ENCODE data around the gene SLC6A20.
"Not testable (repeated sequence)": the region's sequence is repeated elsewhere in the genome, so short reads cannot be mapped to it uniquely, and the experiment has no call there.

Gene SLC6A20

DNA sequence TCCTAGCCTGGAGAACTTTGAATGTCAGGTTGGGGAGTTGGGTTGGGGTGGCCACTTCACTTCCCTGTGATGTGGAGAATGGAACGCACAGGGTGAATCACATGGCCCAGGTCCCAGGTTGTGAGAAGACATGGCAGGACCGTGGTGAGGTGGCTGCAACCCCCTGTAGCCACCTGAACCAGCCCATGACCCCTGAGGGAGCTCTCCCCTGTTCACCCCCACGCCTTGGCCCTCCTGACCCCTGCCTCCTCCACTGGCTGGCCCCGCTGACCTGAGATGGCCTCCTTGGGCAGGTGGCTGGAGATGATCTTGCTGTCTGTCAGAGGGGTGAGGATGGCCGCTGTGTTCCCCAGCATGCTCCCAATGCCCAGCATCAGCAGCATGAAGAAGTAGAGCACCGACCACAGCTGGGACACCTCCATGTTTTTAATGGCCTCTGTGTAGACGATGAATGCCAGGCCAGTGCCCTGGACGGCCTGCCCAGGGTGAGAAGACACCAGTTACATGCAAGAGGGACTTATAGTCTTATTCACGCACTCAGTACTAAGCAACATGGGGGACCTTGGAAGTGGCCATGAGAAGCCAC, 31.0 kb downstream of the SLC6A20 start:
- Histone ChIP-seq H3K4me3 (no peak overlapping the region), H3K9ac (ENCODE audit: insufficient read length) (no peak overlapping the region), H3K27ac (no peak overlapping the region), H3K36me3 (ENCODE audit: insufficient read depth, low read length) (no peaks in the 10 kb centered on the region), H3K9me3 (ENCODE audit: low read depth, low read length) (no peaks in the 10 kb centered on the region)
- TF ChIP-seq EZH2 (IDR thresholded peaks at IDR 0.05) = no peak
- no peak for TF ChIP-seq FOXP2 (optimal IDR thresholded peaks at IDR 0.05; ENCODE audit: control extremely low read depth, extremely low read length, insufficient read depth)
- TF ChIP-seq POLR2AphosphoS5 (IDR thresholded peaks at IDR 0.05; ENCODE audit: borderline replicate concordance, low read depth, low read length) = no peak
- no peak for DNase-seq (ENCODE audit: low read depth, low spot score)

DNA sequence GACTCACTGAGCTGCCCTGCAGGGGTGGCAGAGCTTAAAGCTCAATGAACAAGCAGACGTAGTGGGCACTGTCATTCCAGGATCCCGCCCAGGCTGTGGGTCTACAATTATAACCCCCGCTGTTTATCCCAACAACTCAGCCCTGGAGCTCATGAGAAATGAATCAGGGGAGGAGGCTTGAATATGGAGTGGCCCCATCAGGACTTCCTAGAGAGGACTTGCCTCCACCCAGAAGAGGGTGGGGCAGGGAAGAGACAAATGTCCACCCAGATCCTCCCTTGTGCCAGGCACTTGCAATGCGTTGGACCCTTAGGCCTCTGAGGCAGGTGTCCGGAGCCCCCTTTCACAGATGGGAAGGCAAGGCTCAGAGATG, 33.0 kb downstream of the SLC6A20 start:
- DNase-seq (ENCODE audit: low read depth, low spot score) = no peak
- TF ChIP-seq POLR2AphosphoS5 (IDR thresholded peaks at IDR 0.05; ENCODE audit: borderline replicate concordance, low read depth, low read length) (no peak), EZH2 (IDR thresholded peaks at IDR 0.05) (no peak), FOXP2 (optimal IDR thresholded peaks at IDR 0.05; ENCODE audit: control extremely low read depth, extremely low read length, insufficient read depth) (no peak)
- no peak overlapping the region for H3K4me3 ChIP-seq
- H3K27ac ChIP-seq = no peak overlapping the region
- H3K9ac ChIP-seq (ENCODE audit: insufficient read length) = no peak overlapping the region
- H3K36me3 ChIP-seq (ENCODE audit: insufficient read depth, low read length) = no peaks in the 10 kb centered on the region
- no peaks in the 10 kb centered on the region for H3K9me3 ChIP-seq (ENCODE audit: low read depth, low read length)

DNA sequence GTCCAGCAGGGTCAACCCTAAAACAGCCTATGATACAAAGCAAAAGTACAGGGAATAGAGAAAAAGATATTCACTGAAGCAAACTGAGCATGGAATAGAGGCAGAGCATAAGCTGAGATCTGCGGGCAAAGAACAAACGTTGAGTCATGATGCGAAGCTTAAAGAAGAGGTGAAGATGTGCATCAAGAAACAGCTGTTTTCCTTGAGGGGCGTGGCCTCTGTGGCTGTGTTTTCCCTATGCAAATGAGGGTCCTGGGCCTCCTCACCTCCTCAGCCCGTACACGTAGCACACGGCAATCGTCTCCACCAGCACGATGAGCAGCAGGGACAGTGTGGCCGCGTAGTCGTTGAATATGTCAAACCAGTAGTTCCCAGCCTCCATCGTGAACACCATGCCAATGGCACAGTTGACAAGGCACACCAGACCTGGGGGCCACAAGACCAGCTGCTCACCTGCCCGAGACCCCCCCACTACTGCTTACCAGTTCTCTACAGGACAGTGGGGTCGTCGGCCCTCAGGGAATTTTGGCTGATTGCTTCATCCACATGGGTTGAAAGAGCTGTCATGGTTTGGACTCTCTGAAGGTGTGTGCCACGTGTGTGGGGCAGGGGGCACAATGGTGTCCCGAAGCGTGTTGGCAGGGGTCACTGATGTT, 33.6 kb downstream of the SLC6A20 start:
- no peak overlapping the region for H3K9ac ChIP-seq (ENCODE audit: insufficient read length)
- no peaks in the 10 kb centered on the region for H3K9me3 ChIP-seq (ENCODE audit: low read depth, low read length)
- TF ChIP-seq POLR2AphosphoS5 (IDR thresholded peaks at IDR 0.05; ENCODE audit: borderline replicate concordance, low read depth, low read length) (no peak), FOXP2 (optimal IDR thresholded peaks at IDR 0.05; ENCODE audit: control extremely low read depth, extremely low read length, insufficient read depth) (no peak), EZH2 (IDR thresholded peaks at IDR 0.05) (no peak)
- no peak overlapping the region for H3K4me3 ChIP-seq
- H3K36me3 ChIP-seq (ENCODE audit: insufficient read depth, low read length) = no peaks in the 10 kb centered on the region
- H3K27ac ChIP-seq = no peak overlapping the region
- no peak for DNase-seq (ENCODE audit: low read depth, low spot score)

DNA sequence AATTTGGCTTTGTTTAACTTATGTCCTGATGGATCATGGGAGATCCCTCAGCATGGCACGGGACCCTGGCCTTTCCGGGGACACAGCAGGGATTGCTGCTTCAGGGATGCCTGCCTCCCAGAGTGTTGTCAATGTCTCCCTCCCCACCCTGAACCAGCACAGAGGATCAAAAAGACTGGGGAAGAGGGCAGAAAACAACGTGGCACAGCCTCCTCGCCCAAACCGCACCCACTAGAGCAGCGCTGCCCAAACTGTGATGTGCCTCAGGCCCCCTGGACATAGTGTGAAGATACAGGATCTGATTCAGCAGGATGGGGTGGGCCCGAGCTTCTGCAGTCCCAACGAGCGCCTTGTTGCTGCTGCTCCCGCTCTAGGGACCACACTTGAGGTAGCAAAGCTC, 34.5 kb downstream of the SLC6A20 start:
- Histone ChIP-seq H3K4me3 (no peak overlapping the region), H3K9me3 (ENCODE audit: low read depth, low read length) (no peaks in the 10 kb centered on the region), H3K9ac (ENCODE audit: insufficient read length) (no peak overlapping the region), H3K27ac (no peak overlapping the region), H3K36me3 (ENCODE audit: insufficient read depth, low read length) (no peaks in the 10 kb centered on the region)
- no peak for DNase-seq (ENCODE audit: low read depth, low spot score)
- TF ChIP-seq FOXP2 (optimal IDR thresholded peaks at IDR 0.05; ENCODE audit: control extremely low read depth, extremely low read length, insufficient read depth) (no peak), POLR2AphosphoS5 (IDR thresholded peaks at IDR 0.05; ENCODE audit: borderline replicate concordance, low read depth, low read length) (no peak), EZH2 (IDR thresholded peaks at IDR 0.05) (no peak)

DNA sequence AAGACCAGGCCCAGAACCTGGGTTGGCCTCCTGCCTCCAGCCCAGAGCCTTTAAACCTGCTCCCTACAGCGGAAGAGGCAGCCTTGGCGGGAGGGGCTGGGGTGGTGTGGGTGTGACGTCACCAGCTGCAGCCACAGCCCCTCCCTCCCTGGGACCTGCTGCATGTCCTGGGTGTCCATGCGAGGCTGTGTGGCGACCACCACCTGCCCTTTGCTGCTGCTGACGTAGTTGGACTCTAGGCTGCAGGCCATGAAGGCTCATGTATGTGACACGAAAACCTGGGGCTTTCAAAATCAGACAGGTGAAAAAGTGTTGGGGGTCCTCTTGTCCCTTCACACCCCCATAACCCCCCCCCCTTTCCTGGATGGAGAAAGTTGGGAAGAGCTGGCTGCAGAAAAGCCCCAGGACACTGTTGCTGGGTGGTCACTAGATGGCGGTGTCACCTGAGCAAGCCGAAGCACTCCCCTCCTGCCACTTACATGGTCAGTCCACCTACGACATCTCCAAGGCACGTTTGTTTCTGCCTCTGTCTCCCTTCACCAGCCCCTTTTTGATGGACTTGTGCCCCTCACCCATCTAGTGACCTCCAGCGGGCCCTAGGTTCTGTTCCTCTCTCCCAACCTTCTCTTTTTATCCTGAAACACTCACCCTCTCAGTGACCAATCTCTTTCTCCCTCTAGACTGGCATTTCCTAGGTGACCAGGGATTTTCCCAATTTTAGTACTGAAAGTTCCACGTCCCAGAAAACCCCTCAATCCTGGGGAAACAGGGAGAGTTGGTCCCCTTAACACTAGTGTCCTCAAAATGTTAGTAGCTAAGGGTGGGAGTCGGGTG, 35.2 kb downstream of the SLC6A20 start:
- Histone ChIP-seq H3K27ac (no peak overlapping the region), H3K9ac (ENCODE audit: insufficient read length) (no peak overlapping the region), H3K9me3 (ENCODE audit: low read depth, low read length) (no peaks in the 10 kb centered on the region), H3K36me3 (ENCODE audit: insufficient read depth, low read length) (no peaks in the 10 kb centered on the region), H3K4me3 (no peak overlapping the region)
- TF ChIP-seq POLR2AphosphoS5 (IDR thresholded peaks at IDR 0.05; ENCODE audit: borderline replicate concordance, low read depth, low read length) = no peak
- no peak for DNase-seq (ENCODE audit: low read depth, low spot score)

DNA sequence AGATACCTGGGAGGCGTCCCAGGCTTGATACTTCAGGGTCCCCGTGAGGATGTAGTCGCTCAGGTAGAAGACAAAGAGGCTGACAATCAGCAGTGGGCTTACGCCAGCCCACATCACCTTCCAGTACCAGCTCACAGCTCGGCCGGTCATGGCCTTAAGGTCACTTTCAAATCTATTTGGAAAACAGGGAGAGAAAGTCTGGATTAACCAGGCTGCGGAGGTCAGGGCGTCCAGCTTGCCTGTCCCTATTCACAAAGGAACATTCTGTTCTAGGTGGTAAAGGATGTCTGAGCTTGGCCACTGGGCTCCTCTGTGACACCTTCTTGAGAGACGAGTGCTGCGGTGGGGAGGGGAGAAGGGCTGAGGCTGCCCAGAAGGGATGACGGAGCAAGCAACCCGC, 36.5 kb downstream of the SLC6A20 start:
- Histone ChIP-seq H3K4me3 (no peak overlapping the region), H3K9me3 (ENCODE audit: low read depth, low read length) (no peaks in the 10 kb centered on the region), H3K27ac (no peak overlapping the region), H3K9ac (ENCODE audit: insufficient read length) (no peak overlapping the region), H3K36me3 (ENCODE audit: insufficient read depth, low read length) (no peaks in the 10 kb centered on the region)
- DNase-seq (ENCODE audit: low read depth, low spot score) = no peak
- TF ChIP-seq FOXP2 (optimal IDR thresholded peaks at IDR 0.05; ENCODE audit: control extremely low read depth, extremely low read length, insufficient read depth) (no peak), POLR2AphosphoS5 (IDR thresholded peaks at IDR 0.05; ENCODE audit: borderline replicate concordance, low read depth, low read length) (no peak)

DNA sequence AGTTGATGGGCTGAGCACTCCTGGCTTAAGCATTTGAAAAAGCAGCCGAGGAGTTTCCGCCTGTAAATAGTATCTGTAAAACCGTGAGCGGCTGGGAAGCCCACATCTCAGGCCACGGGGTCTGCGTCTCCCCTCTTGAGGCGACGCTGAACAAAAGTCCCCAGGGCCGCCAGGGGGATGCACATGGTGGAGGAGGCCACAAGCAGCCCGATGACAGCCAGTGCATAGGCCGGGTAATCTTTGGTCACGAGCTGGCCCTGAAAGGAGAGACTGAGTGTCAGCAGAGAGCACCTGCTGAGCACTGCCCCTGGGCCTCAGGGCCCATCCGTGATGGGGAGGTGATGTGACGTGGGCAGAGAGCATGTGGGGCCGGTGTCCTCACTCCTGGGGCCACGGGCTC, 37.5 kb downstream of the SLC6A20 start:
- H3K27ac ChIP-seq = no peak overlapping the region
- TF ChIP-seq FOXP2 (optimal IDR thresholded peaks at IDR 0.05; ENCODE audit: control extremely low read depth, extremely low read length, insufficient read depth) = no peak
- no peak for TF ChIP-seq EZH2 (IDR thresholded peaks at IDR 0.05)
- no peak for TF ChIP-seq POLR2AphosphoS5 (IDR thresholded peaks at IDR 0.05; ENCODE audit: borderline replicate concordance, low read depth, low read length)
- H3K9ac ChIP-seq (ENCODE audit: insufficient read length) = no peak overlapping the region
- no peak overlapping the region for H3K4me3 ChIP-seq
- DNase-seq (ENCODE audit: low read depth, low spot score) = no peak
- H3K36me3 ChIP-seq (ENCODE audit: insufficient read depth, low read length) = no peaks in the 10 kb centered on the region
- no peaks in the 10 kb centered on the region for H3K9me3 ChIP-seq (ENCODE audit: low read depth, low read length)

DNA sequence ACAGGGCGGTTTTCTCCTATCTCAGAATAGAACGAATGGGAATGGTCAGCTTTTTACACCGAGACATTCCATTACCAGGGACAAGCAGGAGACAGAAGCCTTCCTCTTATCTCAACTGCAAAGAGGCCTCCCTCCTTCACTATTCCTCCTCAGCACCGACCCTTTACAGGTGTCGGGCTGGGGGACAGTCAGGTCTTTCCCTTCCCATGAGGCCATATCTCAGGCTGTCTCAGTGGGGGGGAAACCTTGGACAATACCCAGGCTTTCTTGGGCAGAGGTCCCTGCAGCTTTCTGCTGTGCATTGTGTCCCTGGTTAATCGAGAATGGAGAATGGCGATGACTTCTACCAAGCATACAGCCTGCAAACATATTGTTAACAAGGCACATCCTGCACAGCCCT, 39.2 kb downstream of the SLC6A20 start:
- DNase-seq (ENCODE audit: low read depth, low spot score); H3K4me3 ChIP-seq; H3K36me3 ChIP-seq (ENCODE audit: insufficient read depth, low read length); H3K27ac ChIP-seq; H3K9me3 ChIP-seq (ENCODE audit: low read depth, low read length); H3K9ac ChIP-seq (ENCODE audit: insufficient read length): not testable (repeated sequence)
